ENCODE measurements around the gene KIF23.

Gene KIF23

GRCh38 chr15:69384626-69385598 is 29.2 kb upstream of the KIF23 start:
- Histone ChIP-seq H3K27ac (ENCODE audit: low read length) (no peak overlapping the region), H3K4me1 (ENCODE audit: control insufficient read depth, low read depth, low read length) (no peaks in the 10 kb centered on the region), H3K9me3 (ENCODE audit: control insufficient read depth, low read depth, low read length) (no peaks in the 10 kb centered on the region), H3K36me3 (ENCODE audit: control insufficient read depth, low read depth, low read length) (no peaks in the 10 kb centered on the region), H3K9ac (ENCODE audit: low read length) (no peak overlapping the region), H3K27me3 (ENCODE audit: control insufficient read depth, insufficient read depth, low read length) (no peaks in the 10 kb centered on the region), H3K4me3 (ENCODE audit: low read length) (no peak overlapping the region)

GRCh38 chr15:69385831-69386230 is 28.3 kb upstream of the KIF23 start:
- H3K27me3 ChIP-seq (ENCODE audit: control insufficient read depth, insufficient read depth, low read length), result no peaks in the 10 kb centered on the region
- H3K4me3 ChIP-seq (ENCODE audit: low read length), result no peak overlapping the region
- H3K9me3 ChIP-seq (ENCODE audit: control insufficient read depth, low read depth, low read length), result no peaks in the 10 kb centered on the region
- no peak overlapping the region for H3K9ac ChIP-seq (ENCODE audit: low read length)
- H3K4me1 ChIP-seq (ENCODE audit: control insufficient read depth, low read depth, low read length), result no peaks in the 10 kb centered on the region
- no peak overlapping the region for H3K27ac ChIP-seq (ENCODE audit: low read length)
- H3K36me3 ChIP-seq (ENCODE audit: control insufficient read depth, low read depth, low read length), result no peaks in the 10 kb centered on the region

- Histone ChIP-seq H3K27ac (ENCODE audit: low read length) (no peak overlapping the region), H3K4me1 (ENCODE audit: control insufficient read depth, low read depth, low read length) (no peaks in the 10 kb centered on the region), H3K9me3 (ENCODE audit: control insufficient read depth, low read depth, low read length) (no peaks in the 10 kb centered on the region), H3K9ac (ENCODE audit: low read length) (no peak overlapping the region), H3K4me3 (ENCODE audit: low read length) (no peak overlapping the region), H3K36me3 (ENCODE audit: control insufficient read depth, low read depth, low read length) (no peaks in the 10 kb centered on the region), H3K27me3 (ENCODE audit: control insufficient read depth, insufficient read depth, low read length) (no peaks in the 10 kb centered on the region)
Observed at GRCh38 chr15:69386284-69386683, 27.9 kb upstream of the KIF23 start.

- Histone ChIP-seq H3K4me3 (ENCODE audit: low read length) (no peak overlapping the region), H3K9me3 (ENCODE audit: control insufficient read depth, low read depth, low read length) (no peaks in the 10 kb centered on the region), H3K4me1 (ENCODE audit: control insufficient read depth, low read depth, low read length) (no peaks in the 10 kb centered on the region), H3K27me3 (ENCODE audit: control insufficient read depth, insufficient read depth, low read length) (no peaks in the 10 kb centered on the region), H3K9ac (ENCODE audit: low read length) (no peak overlapping the region), H3K27ac (ENCODE audit: low read length) (no peak overlapping the region), H3K36me3 (ENCODE audit: control insufficient read depth, low read depth, low read length) (no peaks in the 10 kb centered on the region)
Observed at GRCh38 chr15:69388260-69388705, 25.9 kb upstream of the KIF23 start.

- Histone ChIP-seq H3K9me3 (ENCODE audit: control insufficient read depth, low read depth, low read length) (no peaks in the 10 kb centered on the region), H3K27me3 (ENCODE audit: control insufficient read depth, insufficient read depth, low read length) (no peaks in the 10 kb centered on the region), H3K36me3 (ENCODE audit: control insufficient read depth, low read depth, low read length) (no peaks in the 10 kb centered on the region), H3K4me3 (ENCODE audit: low read length) (no peak overlapping the region), H3K4me1 (ENCODE audit: control insufficient read depth, low read depth, low read length) (no peaks in the 10 kb centered on the region), H3K9ac (ENCODE audit: low read length) (no peak overlapping the region), H3K27ac (ENCODE audit: low read length) (no peak overlapping the region)
Observed at GRCh38 chr15:69389426-69389825, 24.7 kb upstream of the KIF23 start.

- Histone ChIP-seq H3K9ac (ENCODE audit: low read length) (no peak overlapping the region), H3K27ac (ENCODE audit: low read length) (no peak overlapping the region), H3K36me3 (ENCODE audit: control insufficient read depth, low read depth, low read length) (no peaks in the 10 kb centered on the region), H3K27me3 (ENCODE audit: control insufficient read depth, insufficient read depth, low read length) (no peaks in the 10 kb centered on the region), H3K4me3 (ENCODE audit: low read length) (no peak overlapping the region), H3K4me1 (ENCODE audit: control insufficient read depth, low read depth, low read length) (no peaks in the 10 kb centered on the region), H3K9me3 (ENCODE audit: control insufficient read depth, low read depth, low read length) (no peaks in the 10 kb centered on the region)
Observed at GRCh38 chr15:69390575-69390974, 23.6 kb upstream of the KIF23 start.

GRCh38 chr15:69391046-69391757 is 22.9 kb upstream of the KIF23 start:
- no peaks in the 10 kb centered on the region for H3K36me3 ChIP-seq (ENCODE audit: control insufficient read depth, low read depth, low read length)
- no peaks in the 10 kb centered on the region for H3K27me3 ChIP-seq (ENCODE audit: control insufficient read depth, insufficient read depth, low read length)
- H3K27ac ChIP-seq (ENCODE audit: low read length), result no peak overlapping the region
- H3K9ac ChIP-seq (ENCODE audit: low read length), result no peak overlapping the region
- no peak overlapping the region for H3K4me3 ChIP-seq (ENCODE audit: low read length)
- no peaks in the 10 kb centered on the region for H3K4me1 ChIP-seq (ENCODE audit: control insufficient read depth, low read depth, low read length)
- no peaks in the 10 kb centered on the region for H3K9me3 ChIP-seq (ENCODE audit: control insufficient read depth, low read depth, low read length)

GRCh38 chr15:69392352-69392751 is 21.8 kb upstream of the KIF23 start:
- H3K4me1 ChIP-seq (ENCODE audit: control insufficient read depth, low read depth, low read length), result no peaks in the 10 kb centered on the region
- H3K4me3 ChIP-seq (ENCODE audit: low read length), result no peak overlapping the region
- H3K27ac ChIP-seq (ENCODE audit: low read length), result no peak overlapping the region
- no peaks in the 10 kb centered on the region for H3K9me3 ChIP-seq (ENCODE audit: control insufficient read depth, low read depth, low read length)
- H3K36me3 ChIP-seq (ENCODE audit: control insufficient read depth, low read depth, low read length), result no peaks in the 10 kb centered on the region
- no peak overlapping the region for H3K9ac ChIP-seq (ENCODE audit: low read length)
- H3K27me3 ChIP-seq (ENCODE audit: control insufficient read depth, insufficient read depth, low read length), result no peaks in the 10 kb centered on the region

- Histone ChIP-seq H3K4me3 (ENCODE audit: low read length) (no peak overlapping the region), H3K27me3 (ENCODE audit: control insufficient read depth, insufficient read depth, low read length) (no peaks in the 10 kb centered on the region), H3K27ac (ENCODE audit: low read length) (no peak overlapping the region), H3K9ac (ENCODE audit: low read length) (no peak overlapping the region), H3K9me3 (ENCODE audit: control insufficient read depth, low read depth, low read length) (no peaks in the 10 kb centered on the region), H3K4me1 (ENCODE audit: control insufficient read depth, low read depth, low read length) (no peaks in the 10 kb centered on the region), H3K36me3 (ENCODE audit: control insufficient read depth, low read depth, low read length) (no peaks in the 10 kb centered on the region)
Observed at GRCh38 chr15:69393831-69394491, 20.2 kb upstream of the KIF23 start.

- H3K4me1 ChIP-seq (ENCODE audit: control insufficient read depth, low read depth, low read length), result no peaks in the 10 kb centered on the region
- no peak overlapping the region for H3K9ac ChIP-seq (ENCODE audit: low read length)
Observed at GRCh38 chr15:69394556-69395282, 19.4 kb upstream of the KIF23 start.

GRCh38 chr15:69395460-69395859 is 18.7 kb upstream of the KIF23 start:
- Histone ChIP-seq H3K9ac (ENCODE audit: low read length) (no peak overlapping the region), H3K9me3 (ENCODE audit: control insufficient read depth, low read depth, low read length) (no peaks in the 10 kb centered on the region), H3K27ac (ENCODE audit: low read length) (no peak overlapping the region), H3K36me3 (ENCODE audit: control insufficient read depth, low read depth, low read length) (no peaks in the 10 kb centered on the region), H3K27me3 (ENCODE audit: control insufficient read depth, insufficient read depth, low read length) (no peaks in the 10 kb centered on the region), H3K4me3 (ENCODE audit: low read length) (no peak overlapping the region), H3K4me1 (ENCODE audit: control insufficient read depth, low read depth, low read length) (no peaks in the 10 kb centered on the region)

More at GRCh38 chr15:69394556-69395282, 19.4 kb upstream of the KIF23 start:
- Histone ChIP-seq H3K36me3 (ENCODE audit: control insufficient read depth, low read depth, low read length) (no peaks in the 10 kb centered on the region), H3K9me3 (ENCODE audit: control insufficient read depth, low read depth, low read length) (no peaks in the 10 kb centered on the region), H3K27ac (ENCODE audit: low read length) (no peak overlapping the region), H3K4me3 (ENCODE audit: low read length) (no peak overlapping the region), H3K27me3 (ENCODE audit: control insufficient read depth, insufficient read depth, low read length) (no peaks in the 10 kb centered on the region)
